Ovary (tissue), 9 donors: Measurements from ENCODE around the gene THBS1. TPM values are rescaled to one million over a fixed set of nuclear protein-coding genes. Genes with fewer than 3 reads are reported as not detected.

ENCODE experiments used
- DNase-seq, 5 donors: peaks; one replicate each; pipeline ENCODE4 v3.0.0-alpha.2; 2019 to 2020
- H3K27ac ChIP-seq, 2 donors: fragments of 200-600 bp; one replicate each; pipeline versions ENCODE4 v1.5.1 to v1.8.0; 2019 to 2022
- H3K27me3 ChIP-seq: fragments of 200-600 bp; one replicate; pipeline ENCODE4 v1.8.0; 2022
- H3K36me3 ChIP-seq: fragments of 200-600 bp; sonication (generic); one replicate; pipeline ENCODE4 v1.5.1; 2019
- H3K4me1 ChIP-seq: one replicate; pipeline ENCODE4 v1.8.1; 2013; ENCODE audit warnings: mild to moderate bottlenecking, moderate library complexity; ENCODE audit not compliant: insufficient read depth
- H3K4me3 ChIP-seq: fragments of 200-600 bp; sonication (generic); one replicate; pipeline ENCODE4 v1.5.1; 2017
- H3K9me3 ChIP-seq, 2 donors: fragments of 200-600 bp in 1 of 2; sonication (generic) in 1 of 2; one replicate each; pipeline versions ENCODE4 v1.5.1 to v1.8.1; 2013 to 2019; ENCODE audit warnings: mild to moderate bottlenecking in 1 of 2, moderate library complexity in 1 of 2
- CTCF ChIP-seq, 3 donors: fragments of 450-650 bp in 2 of 3; fragments of 200-600 bp in 1 of 3; IDR thresholded peaks; one replicate each; pipeline versions ENCODE4 v1.5.1 to v1.8.0; 2016 to 2022; ENCODE audit warnings: antibody characterized with exemption in 3 of 3, mild to moderate bottlenecking in 1 of 3
- EP300 ChIP-seq: sonication (generic); formaldehyde crosslinking; IDR thresholded peaks from one replicate; pipeline ENCODE4 v1.6.1; 2017; ENCODE audit warnings: antibody characterized with exemption
- POLR2A ChIP-seq: fragments of 450-650 bp; IDR thresholded peaks from one replicate; pipeline ENCODE4 v1.6.1; 2017; ENCODE audit warnings: antibody characterized with exemption, mild to moderate bottlenecking, moderate library complexity
- WGBS, 3 donors: extraction: QIAGEN DNeasy Blood & Tissue Kit in 1 of 3; methylation state at CpG; one replicate each; pipeline versions ENCODE4 v1.1.5 to v1.1.7; 2013 to 2017; 5-methylcytosine and 5-hydroxymethylcytosine counted together
- intact Hi-C, 4 donors: fragments of 100-400 bp; cut with DNase I; formaldehyde crosslinking; loops; one replicate each; pipeline versions ENCODE4 v1.11.0 to v1.15.1; 2022 to 2023
- polyA plus RNA-seq, 2 donors: library from polyadenylated mRNA; stranded (reverse); fragments of 200-250 nt in 1 of 2; fragments of 350-450 nt in 1 of 2; fragmentation: Illumina TruSeq in 1 of 2; extraction: RNeasy Lipid Tissue Mini Kit (QIAGEN cat#74804) in 1 of 2; gene quantifications; one replicate each; pipeline ENCODE4 v1.2.3, GENCODE V29; 2013 to 2014
- total RNA-seq, 7 donors: library from RNA; depleted of rRNA in 2 of 7; stranded (reverse); fragments of >200 nt in 2 of 7; fragmentation: NEBNext Ultra II Directional in 3 of 7; extraction: Animal tissue kit (Norgen Biotek cat#: 25700) in 3 of 7; gene quantifications; one replicate each; pipeline versions ENCODE4 v1.1.0 to v1.2.4, GENCODE V29; 2016 to 2023
- donor health status: DM: no; HTN: no; CAD: no; lungs with moderate emphysema.
- donor health status: DM: no; HTN: no; CAD: no.
- donor health status: Bipolar disorder and iron deficiency.
- donor health status: DM: yes; HTN: yes; CAD: no.
- donor health status: DM: no; HTN: no; CAD: no.
- donor health status: DM: yes; HTN: yes; CAD: no.

THBS1 gene
- total and polyA plus RNA-seq, 9 donors: 53.6 to 428 (median 154) TPM

DNA sequence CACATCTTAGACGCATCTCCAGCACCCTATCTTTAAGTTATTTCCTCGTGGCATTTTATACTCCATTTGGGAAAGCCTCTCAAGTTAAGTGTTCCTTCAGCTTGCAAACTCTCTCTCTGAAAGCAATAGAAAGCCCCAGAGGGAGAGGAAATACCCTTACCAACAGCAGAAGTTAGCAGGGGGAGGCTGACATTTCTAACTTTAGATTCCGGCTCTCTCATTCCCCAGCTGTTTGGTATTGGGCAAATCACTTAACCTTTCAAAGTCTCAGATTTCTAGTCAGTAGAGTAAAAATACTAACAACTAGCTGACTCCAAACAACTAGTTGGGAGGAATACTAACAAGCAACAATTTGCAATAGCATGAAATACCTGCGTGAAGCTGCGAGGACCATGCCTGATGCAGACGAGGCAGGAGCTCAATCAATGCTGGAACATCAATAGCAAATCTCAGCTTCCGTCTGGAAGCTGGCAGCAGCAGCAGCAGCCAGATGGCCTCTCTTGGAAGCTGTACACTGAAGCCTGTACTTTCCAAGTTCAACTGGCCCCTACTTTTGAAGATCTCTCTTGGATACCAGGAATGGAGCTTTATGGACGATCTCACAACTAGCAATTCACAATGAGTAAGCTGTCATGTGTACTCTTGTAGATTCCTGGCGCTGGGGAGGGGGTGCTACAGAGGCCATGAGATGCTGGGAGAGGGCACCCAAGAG, 47.8 kb downstream of the THBS1 start:
- DNase-seq: no peak
- H3K9me3 ChIP-seq: no peaks in the 10 kb centered on the region
- H3K4me3 ChIP-seq: no peak overlapping the region
- H3K27me3 ChIP-seq: no peaks in the 10 kb centered on the region
- H3K27ac ChIP-seq: no peak overlapping the region
- intact Hi-C loops: no loop called here
- no peak for TF ChIP-seq POLR2A
- no peak for TF ChIP-seq EP300
- no peak for TF ChIP-seq CTCF (IDR thresholded peaks at IDR 0.05)
- peaks cover 18% of the 10 kb centered on the region for H3K4me1 ChIP-seq
- no peaks in the 10 kb centered on the region for H3K36me3 ChIP-seq
- 42 to 56% (median 56%) methylated on average over 9 of the region's 9 CpGs for WGBS, 3 donors

GRCh38 chr15:39629371-39629770, 48.5 kb downstream of the THBS1 start:
- H3K4me1 ChIP-seq: peaks cover 18% of the 10 kb centered on the region
- H3K4me3 ChIP-seq: no peak overlapping the region
- H3K27me3 ChIP-seq: no peaks in the 10 kb centered on the region
- H3K36me3 ChIP-seq: no peaks in the 10 kb centered on the region
- 85 to 89% (median 86%) methylated on average over 5 of the region's 5 CpGs for WGBS, 3 donors
- TF ChIP-seq EP300: no peak
- TF ChIP-seq CTCF (IDR thresholded peaks at IDR 0.05): no peak
- no peak for TF ChIP-seq POLR2A
- no peak for DNase-seq
- H3K27ac ChIP-seq: no peak overlapping the region
- no peaks in the 10 kb centered on the region for H3K9me3 ChIP-seq
- intact Hi-C loops: no loop called here

- H3K27me3 ChIP-seq: no peaks in the 10 kb centered on the region
- H3K9me3 ChIP-seq: no peaks in the 10 kb centered on the region
- TF ChIP-seq POLR2A (no peak), CTCF (IDR thresholded peaks at IDR 0.05) (no peak), EP300 (no peak)
- H3K36me3 ChIP-seq: no peaks in the 10 kb centered on the region
- intact Hi-C loops: no loop called here
- 89 to 96% (median 96%) methylated on average over 3 of the region's 3 CpGs for WGBS, 3 donors
- no peak for DNase-seq
- H3K27ac ChIP-seq: no peak overlapping the region
- H3K4me1 ChIP-seq: peaks cover 14% of the 10 kb centered on the region
- no peak overlapping the region for H3K4me3 ChIP-seq
These were observed 49.0 kb downstream of the THBS1 start for GRCh38 chr15:39629906-39630305.

GRCh38 chr15:39631357-39631756, 50.5 kb downstream of the THBS1 start:
- H3K4me1 ChIP-seq: peaks cover 10% of the 10 kb centered on the region
- intact Hi-C loops: no loop called here
- no peak overlapping the region for H3K27ac ChIP-seq
- no peak for DNase-seq
- no peaks in the 10 kb centered on the region for H3K9me3 ChIP-seq
- H3K4me3 ChIP-seq: no peak overlapping the region
- WGBS, 3 donors: 87 to 97% (median 97%) methylated on average over 3 of the region's 3 CpGs
- no peaks in the 10 kb centered on the region for H3K27me3 ChIP-seq
- TF ChIP-seq CTCF (IDR thresholded peaks at IDR 0.05): no peak
- TF ChIP-seq EP300: no peak
- no peak for TF ChIP-seq POLR2A
- H3K36me3 ChIP-seq: no peaks in the 10 kb centered on the region
